Naive thymus-derived CD4-positive, alpha-beta T cell (primary cell): ENCODE results near the gene PDZD8. TPM values are rescaled to one million over a fixed set of nuclear protein-coding genes. Genes with fewer than 3 reads are reported as not detected.
A peak's percentile ranks its signal among the peaks of the same experiment; 100 is the strongest.

Source experiments
- ATAC-seq: fragments of 150-1000 bp; cut with Tn5 transposase; 2 replicates; pipeline ENCODE4 v1.10.0; 2021; ENCODE audit warnings: mild to moderate bottlenecking, moderate library complexity
- CTCF ChIA-PET: fragments of 350-600 bp; sonication (Branson Sonifier 250); formaldehyde crosslinking; loops from one replicate; lab custom pipeline; 2021; ENCODE audit warnings: antibody characterized with exemption; lab: Charles Lee
- POLR2A ChIA-PET: fragments of 350-600 bp; sonication (Branson Sonifier 250); formaldehyde crosslinking; loops from one replicate; lab custom pipeline; 2021; ENCODE audit warnings: antibody characterized with exemption, inconsistent platforms; lab: Charles Lee
- DNase-seq, 9 donors: peaks; one replicate each; pipeline versions ENCODE4 v3.0.0 to v3.0.0-alpha.2; 2020 to 2022; ENCODE audit warnings: mixed read lengths in 1 of 9
- H3K27ac ChIP-seq: one replicate; pipeline ENCODE4 v1.7.0; 2013; ENCODE audit warnings: mild to moderate bottlenecking, low read depth, low read length, moderate library complexity
- H3K27me3 ChIP-seq, 2 donors: one replicate each; pipeline ENCODE4 v1.7.0; 2013; ENCODE audit warnings: low read length in 2 of 2, mild to moderate bottlenecking in 2 of 2, moderate library complexity in 2 of 2; ENCODE audit not compliant: control insufficient read depth in 2 of 2, insufficient read depth in 2 of 2
- H3K36me3 ChIP-seq, 3 experiments: 1 replicate in 2 of 3; 2 replicates in 1 of 3; pipeline ENCODE4 v1.7.0; 2013; ENCODE audit warnings: low read length in 3 of 3, mild to moderate bottlenecking in 3 of 3, moderate library complexity in 1 of 3; ENCODE audit not compliant: insufficient read depth in 3 of 3, control insufficient read depth in 2 of 3
- H3K4me1 ChIP-seq, 2 donors: one replicate each; pipeline ENCODE4 v1.7.0; 2013; ENCODE audit warnings: low read length in 2 of 2, mild to moderate bottlenecking in 2 of 2, moderate library complexity in 1 of 2; ENCODE audit not compliant: control insufficient read depth in 2 of 2, insufficient read depth in 2 of 2
- H3K4me3 ChIP-seq: 2 replicates; pipeline ENCODE4 v1.7.0; 2013; ENCODE audit warnings: mild to moderate bottlenecking, low read length
- H3K9me3 ChIP-seq, 3 experiments: 1 replicate in 2 of 3; 2 replicates in 1 of 3; pipeline ENCODE4 v1.7.0; 2013; ENCODE audit warnings: low read length in 3 of 3; ENCODE audit not compliant: control insufficient read depth in 2 of 3
- H3K27ac Mint-ChIP-seq, 9 donors: one replicate each; pipeline ENCODE4 v1.8.0; 2020 to 2022; ENCODE audit warnings: mixed read lengths in 9 of 9, mild to moderate bottlenecking in 8 of 9, moderate library complexity in 5 of 9, inconsistent platforms in 2 of 9
- H3K27me3 Mint-ChIP-seq, 5 donors: one replicate each; pipeline ENCODE4 v1.8.0; 2021 to 2022; ENCODE audit warnings: mixed read lengths in 5 of 5, mild to moderate bottlenecking in 1 of 5
- H3K36me3 Mint-ChIP-seq, 5 donors: one replicate each; pipeline ENCODE4 v1.8.0; 2020 to 2022; ENCODE audit warnings: mixed read lengths in 5 of 5, mild to moderate bottlenecking in 3 of 5, inconsistent platforms in 1 of 5
- H3K4me1 Mint-ChIP-seq, 7 donors: one replicate each; pipeline ENCODE4 v1.8.0; 2020 to 2022; ENCODE audit warnings: mixed read lengths in 7 of 7, mild to moderate bottlenecking in 3 of 7, inconsistent platforms in 1 of 7
- H3K4me3 Mint-ChIP-seq, 10 donors: one replicate each; pipeline ENCODE4 v1.8.0; 2020 to 2022; ENCODE audit warnings: mild to moderate bottlenecking in 10 of 10, mixed read lengths in 10 of 10, moderate library complexity in 6 of 10, inconsistent platforms in 2 of 10
- H3K9me3 Mint-ChIP-seq, 11 donors: one replicate each; pipeline ENCODE4 v1.8.0; 2020 to 2022; ENCODE audit warnings: mixed read lengths in 11 of 11, mild to moderate bottlenecking in 4 of 11, inconsistent platforms in 1 of 11, moderate library complexity in 1 of 11
- intact Hi-C, 2 donors: fragments of 100-400 bp; cut with micrococcal nuclease; formaldehyde crosslinking; loops; one replicate each; pipeline ENCODE4 v1.15.1; 2023
- polyA plus RNA-seq, 2 donors: library from polyadenylated mRNA; unstranded; fragments of 300-500 nt; fragmentation: Illumina TruSeq; gene quantifications; one replicate each; pipeline ENCODE4 v1.2.3, GENCODE V29; 2021
- total RNA-seq, 6 experiments: library from RNA in 5 of 6; stranded (reverse) in 5 of 6; gene quantifications; 1 replicate in 5 of 6; 2 replicates in 1 of 6; pipeline ENCODE4 v1.2.3 and lab custom pipeline; 2021 to 2026

Gene PDZD8
- total and polyA plus RNA-seq, 7 experiments from 2014 or later = 8.5 to 24.0 (median 12.7) TPM

- ChIA-PET POLR2A (no interaction called here), CTCF (no interaction called here)
- Histone ChIP-seq H3K9me3 (no peaks in the 10 kb centered on the region), H3K4me1 (no peaks in the 10 kb centered on the region), H3K4me3 (no peak overlapping the region), H3K27me3 (no peaks in the 10 kb centered on the region), H3K27ac (no peak overlapping the region), H3K36me3 (no peaks in the 10 kb centered on the region)
- Mint-ChIP-seq H3K4me1 (peaks cover 41 to 64% (median 52%) of the 10 kb centered on the region in 7 donors), H3K9me3 (no peaks in the 10 kb centered on the region), H3K36me3 (peaks cover 0 to 8% (median 0%) of the 10 kb centered on the region in 5 donors), H3K27me3 (no peaks in the 10 kb centered on the region), H3K4me3 (no peak overlapping the region), H3K27ac (no peak overlapping the region)
- ATAC-seq (no peak), DNase-seq (no peak)
- intact Hi-C loops = no loop called here
Observed at GRCh38 chr10:117362313-117362712, 12.9 kb downstream of the PDZD8 start.

- Mint-ChIP-seq H3K9me3 (no peaks in the 10 kb centered on the region), H3K36me3 (peaks cover 0 to 8% (median 0%) of the 10 kb centered on the region in 5 donors), H3K27me3 (no peaks in the 10 kb centered on the region), H3K4me3 (no peak overlapping the region), H3K27ac (no peak overlapping the region), H3K4me1 (peaks cover 31 to 52% (median 40%) of the 10 kb centered on the region in 7 donors)
- ChIA-PET CTCF (no interaction called here), POLR2A (no interaction called here)
- no peak overlapping the region for H3K4me3 ChIP-seq
- no peak for DNase-seq
- H3K27ac ChIP-seq = no peak overlapping the region
- intact Hi-C loops = no loop called here
- H3K27me3 ChIP-seq = no peaks in the 10 kb centered on the region
- no peaks in the 10 kb centered on the region for H3K9me3 ChIP-seq
- no peaks in the 10 kb centered on the region for H3K36me3 ChIP-seq
- H3K4me1 ChIP-seq = no peaks in the 10 kb centered on the region
- no peak for ATAC-seq
Observed at GRCh38 chr10:117360994-117361667, 14.1 kb downstream of the PDZD8 start.

- POLR2A ChIA-PET = no interaction called here
- Mint-ChIP-seq H3K27me3 (no peaks in the 10 kb centered on the region), H3K36me3 (peaks cover 0 to 8% (median 0%) of the 10 kb centered on the region in 5 donors), H3K9me3 (no peaks in the 10 kb centered on the region), H3K4me3 (no peak overlapping the region), H3K4me1 (peaks cover 29 to 49% (median 39%) of the 10 kb centered on the region in 7 donors), H3K27ac (peak overlapping the region in 1 of 9 donors; percentile 5)
- H3K27me3 ChIP-seq = no peaks in the 10 kb centered on the region
- no peak overlapping the region for H3K27ac ChIP-seq
- no peaks in the 10 kb centered on the region for H3K36me3 ChIP-seq
- ATAC-seq (no peak), DNase-seq (no peak)
- no peaks in the 10 kb centered on the region for H3K9me3 ChIP-seq
- H3K4me1 ChIP-seq = no peaks in the 10 kb centered on the region
- intact Hi-C loops = no loop called here
- CTCF ChIA-PET = no interaction called here
- H3K4me3 ChIP-seq = no peak overlapping the region
Observed at GRCh38 chr10:117360016-117360415, 15.2 kb downstream of the PDZD8 start.

GRCh38 chr10:117355072-117355471, 20.2 kb downstream of the PDZD8 start:
- Mint-ChIP-seq H3K9me3 (no peaks in the 10 kb centered on the region), H3K4me3 (peak overlapping the region in 1 of 10 donors; percentile 48), H3K4me1 (peaks cover 38 to 55% (median 44%) of the 10 kb centered on the region in 7 donors), H3K36me3 (peaks cover 0 to 14% (median 3%) of the 10 kb centered on the region in 5 donors), H3K27ac (peak overlapping the region in 4 of 9 donors; percentile 9 to 62 (median 32)), H3K27me3 (no peaks in the 10 kb centered on the region)
- CTCF ChIA-PET = no interaction called here
- Histone ChIP-seq H3K4me1 (peaks cover 4 to 21% of the 10 kb centered on the region in 2 donors), H3K9me3 (no peaks in the 10 kb centered on the region), H3K36me3 (no peaks in the 10 kb centered on the region), H3K27me3 (no peaks in the 10 kb centered on the region), H3K27ac (no peak overlapping the region), H3K4me3 (no peak overlapping the region)
- POLR2A ChIA-PET = no interaction called here
- intact Hi-C loops = no loop called here
- DNase-seq (no peak), ATAC-seq (no peak)

- H3K9me3 Mint-ChIP-seq = no peaks in the 10 kb centered on the region
- ATAC-seq (peak; percentile 41), DNase-seq (peak in 3 of 9 donors; percentile 13 to 20 (median 19))
Observed at GRCh38 chr10:117353684-117354083, 21.6 kb downstream of the PDZD8 start.

GRCh38 chr10:117352724-117353123, 22.5 kb downstream of the PDZD8 start:
- Histone ChIP-seq H3K27ac (no peak overlapping the region), H3K27me3 (no peaks in the 10 kb centered on the region), H3K9me3 (no peaks in the 10 kb centered on the region), H3K4me1 (peaks cover 9 to 21% of the 10 kb centered on the region in 2 donors), H3K4me3 (no peak overlapping the region), H3K36me3 (no peaks in the 10 kb centered on the region)
- Mint-ChIP-seq H3K27me3 (no peaks in the 10 kb centered on the region), H3K27ac (peak overlapping the region in 2 of 9 donors; percentile 6 to 72), H3K36me3 (peaks cover 0 to 9% (median 5%) of the 10 kb centered on the region in 5 donors), H3K4me1 (peaks cover 30 to 60% (median 53%) of the 10 kb centered on the region in 7 donors), H3K4me3 (no peak overlapping the region), H3K9me3 (no peaks in the 10 kb centered on the region)
- DNase-seq (no peak), ATAC-seq (no peak)
- intact Hi-C loops = no loop called here
- ChIA-PET CTCF (interaction anchor here (0.5 to 0.7 kb wide), 2 partner anchors 7 to 1527 kb away, joined by 3 read pairs; no protein-coding TSS in a partner anchor), POLR2A (no interaction called here)

More at GRCh38 chr10:117353684-117354083, 21.6 kb downstream of the PDZD8 start:
- Histone ChIP-seq H3K4me3 (no peak overlapping the region), H3K9me3 (no peaks in the 10 kb centered on the region), H3K4me1 (peaks cover 9 to 21% of the 10 kb centered on the region in 2 donors), H3K36me3 (no peaks in the 10 kb centered on the region), H3K27ac (no peak overlapping the region), H3K27me3 (no peaks in the 10 kb centered on the region)
- ChIA-PET CTCF (interaction anchor here (0.7 kb wide), 1 partner anchor 8 kb away, joined by 3 read pairs; no protein-coding TSS in a partner anchor), POLR2A (no interaction called here)
- H3K27ac Mint-ChIP-seq = peak overlapping the region in 8 of 9 donors; percentile 1 to 83 (median 30)
- peak overlapping the region; percentile 1 to 66 (median 34) for H3K4me3 Mint-ChIP-seq
- H3K4me1 Mint-ChIP-seq = peaks cover 37 to 56% (median 52%) of the 10 kb centered on the region in 7 donors
- H3K36me3 Mint-ChIP-seq = peaks cover 0 to 15% (median 4%) of the 10 kb centered on the region in 5 donors
- no peaks in the 10 kb centered on the region for H3K27me3 Mint-ChIP-seq
- intact Hi-C loops = no loop called here
